ENCODE measurements around the gene AKR1E2.

Gene AKR1E2

GRCh38 chr10:4802711-4803487 is 23.1 kb upstream of the AKR1E2 start:
- DNase-seq (ENCODE audit: low read depth) = no peak
- no peak for TF ChIP-seq CTCF (IDR thresholded peaks at IDR 0.05; ENCODE audit: low read depth, low read length, missing control alignments)
- no peak overlapping the region for H3K4me3 ChIP-seq (ENCODE audit: low read depth, low read length)

GRCh38 chr10:4803822-4804221 is 22.2 kb upstream of the AKR1E2 start:
- no peak for DNase-seq (ENCODE audit: low read depth)
- no peak overlapping the region for H3K4me3 ChIP-seq (ENCODE audit: low read depth, low read length)
- no peak for TF ChIP-seq CTCF (IDR thresholded peaks at IDR 0.05; ENCODE audit: low read depth, low read length, missing control alignments)

- no peak for DNase-seq (ENCODE audit: low read depth)
- H3K4me3 ChIP-seq (ENCODE audit: low read depth, low read length) = no peak overlapping the region
- no peak for TF ChIP-seq CTCF (IDR thresholded peaks at IDR 0.05; ENCODE audit: low read depth, low read length, missing control alignments)
These were observed 21.5 kb upstream of the AKR1E2 start for GRCh38 chr10:4804465-4804864.

GRCh38 chr10:4806534-4806933 is 19.5 kb upstream of the AKR1E2 start:
- no peak for TF ChIP-seq CTCF (IDR thresholded peaks at IDR 0.05; ENCODE audit: low read depth, low read length, missing control alignments)
- H3K4me3 ChIP-seq (ENCODE audit: low read depth, low read length) = no peak overlapping the region
- DNase-seq (ENCODE audit: low read depth) = no peak

GRCh38 chr10:4807761-4808507 is 18.1 kb upstream of the AKR1E2 start:
- H3K4me3 ChIP-seq (ENCODE audit: low read depth, low read length) = no peak overlapping the region
- peak; percentile 5 for DNase-seq (ENCODE audit: low read depth)
- no peak for TF ChIP-seq CTCF (IDR thresholded peaks at IDR 0.05; ENCODE audit: low read depth, low read length, missing control alignments)

- H3K4me3 ChIP-seq (ENCODE audit: low read depth, low read length) = no peak overlapping the region
- TF ChIP-seq CTCF (IDR thresholded peaks at IDR 0.05; ENCODE audit: low read depth, low read length, missing control alignments) = no peak
- DNase-seq (ENCODE audit: low read depth) = no peak
These were observed 16.9 kb upstream of the AKR1E2 start for GRCh38 chr10:4809156-4809555.

Data from GM12864 (cell line).